ENCODE results near the gene IRF2BPL.

IRF2BPL gene

DNA sequence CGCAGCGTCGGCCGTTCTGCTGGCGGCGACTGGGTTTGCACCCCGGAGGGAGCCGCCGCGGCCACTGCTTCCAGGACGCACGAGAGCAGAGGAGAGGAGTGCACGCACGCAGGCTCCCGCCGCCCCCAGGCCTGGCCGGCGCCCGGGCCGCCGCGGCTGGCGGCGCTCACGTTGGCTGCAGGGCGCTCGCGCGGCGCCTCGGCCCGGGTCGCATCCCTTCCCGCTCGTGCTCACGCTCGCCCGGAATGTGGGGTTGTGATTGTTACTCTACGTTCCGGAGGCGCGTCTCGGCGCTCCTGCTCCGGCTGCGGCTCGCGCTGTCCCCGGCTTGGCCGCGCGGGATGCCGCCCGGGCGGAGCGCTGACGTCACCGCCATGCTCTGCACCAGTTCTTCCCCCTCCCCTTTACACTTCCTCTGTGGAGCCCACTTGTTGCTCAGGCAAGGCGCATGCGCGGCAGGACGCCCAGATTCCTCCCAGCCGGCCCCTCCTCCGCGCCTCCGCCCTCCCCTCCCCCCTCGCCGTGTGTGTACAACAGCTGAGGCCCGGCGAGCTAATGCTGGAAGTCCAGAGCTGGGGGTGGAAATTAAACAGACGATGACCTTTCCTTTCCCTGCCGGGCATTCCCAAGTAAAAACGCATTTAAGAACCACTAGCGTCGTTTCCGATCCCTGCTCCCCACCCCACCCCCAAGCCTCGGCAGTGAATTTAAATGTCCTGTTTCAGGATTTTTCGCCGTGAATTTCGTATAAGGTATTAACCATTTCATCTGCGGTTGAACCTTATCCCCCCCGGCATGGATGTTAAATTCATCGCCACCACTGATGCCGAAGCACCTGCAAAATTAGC is at the start of gene IRF2BPL:
TSS of gene IRF2BPL (minus strand) at position 325 of the 848 bp plus-strand sequence. CDS start 916 bp downstream, outside the sequence.
- DNase-seq (ENCODE audit: low spot score), result peak; percentile 96

DNA sequence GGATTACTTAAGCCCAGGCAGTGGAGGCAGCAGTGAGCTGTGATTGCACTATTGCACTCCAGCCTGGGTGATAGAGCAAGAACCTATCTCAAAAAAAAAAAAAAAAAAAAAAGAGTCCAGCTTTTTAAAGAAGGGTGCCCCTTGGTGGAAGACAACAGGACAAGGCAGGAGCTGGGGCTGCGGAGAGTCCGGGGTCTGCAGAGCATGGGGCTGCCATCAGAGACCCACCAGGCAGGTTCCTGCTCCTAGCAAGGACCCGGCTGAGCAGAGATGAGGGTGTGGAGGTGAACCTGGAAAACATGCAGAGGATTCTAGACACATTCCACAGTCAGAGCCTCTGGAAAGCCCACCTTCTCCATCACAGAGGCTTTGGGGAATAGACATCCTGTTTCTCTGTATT is 48.5 kb upstream of the IRF2BPL start:
- DNase-seq (ENCODE audit: low spot score), result no peak

DNA sequence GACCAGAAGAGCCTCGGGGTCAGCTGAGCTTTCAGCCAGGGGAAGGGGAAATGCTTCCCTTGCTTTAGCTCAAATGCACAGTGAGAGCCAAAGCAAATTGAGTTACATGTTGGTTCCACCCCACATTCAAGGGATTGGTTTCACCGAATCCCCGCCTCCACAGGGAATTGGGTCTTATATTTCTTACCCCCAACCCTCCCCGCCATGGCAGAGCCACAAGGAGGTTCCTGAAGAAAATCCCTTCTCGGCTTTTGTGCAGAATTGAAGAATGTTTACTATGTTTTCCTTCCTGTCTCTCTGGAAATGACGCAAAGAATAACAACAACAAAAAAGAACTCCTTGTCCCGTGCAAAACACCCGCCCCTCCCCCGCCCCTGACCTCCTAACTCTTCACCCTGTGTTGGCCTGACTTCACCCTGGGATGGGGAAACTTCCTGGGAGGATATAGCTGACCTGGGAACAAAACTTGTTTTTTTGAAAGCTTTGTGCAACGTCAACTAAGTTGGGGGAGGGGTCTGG is 47.7 kb upstream of the IRF2BPL start:
- DNase-seq (ENCODE audit: low spot score), result no peak

DNA sequence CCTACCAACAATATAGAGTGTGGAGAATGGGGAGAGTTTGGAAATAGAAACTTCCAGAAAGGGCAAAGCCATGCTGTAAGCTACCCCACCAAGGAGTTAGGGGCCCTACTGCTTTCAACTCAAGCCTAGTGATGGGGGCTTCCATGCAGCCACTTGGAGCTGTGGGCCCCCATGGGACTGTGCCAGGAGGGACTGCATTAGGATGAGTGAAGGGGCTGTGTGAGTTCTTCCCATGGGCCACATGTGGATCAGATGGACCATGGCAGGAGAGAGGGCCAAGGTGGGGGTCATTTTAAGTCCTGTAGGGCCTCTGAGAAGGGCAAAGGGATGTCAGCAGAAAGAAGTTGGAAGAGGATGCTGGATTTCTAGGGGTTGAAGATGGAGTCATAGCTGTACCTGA is 46.5 kb upstream of the IRF2BPL start:
- no peak for DNase-seq (ENCODE audit: low spot score)

DNA sequence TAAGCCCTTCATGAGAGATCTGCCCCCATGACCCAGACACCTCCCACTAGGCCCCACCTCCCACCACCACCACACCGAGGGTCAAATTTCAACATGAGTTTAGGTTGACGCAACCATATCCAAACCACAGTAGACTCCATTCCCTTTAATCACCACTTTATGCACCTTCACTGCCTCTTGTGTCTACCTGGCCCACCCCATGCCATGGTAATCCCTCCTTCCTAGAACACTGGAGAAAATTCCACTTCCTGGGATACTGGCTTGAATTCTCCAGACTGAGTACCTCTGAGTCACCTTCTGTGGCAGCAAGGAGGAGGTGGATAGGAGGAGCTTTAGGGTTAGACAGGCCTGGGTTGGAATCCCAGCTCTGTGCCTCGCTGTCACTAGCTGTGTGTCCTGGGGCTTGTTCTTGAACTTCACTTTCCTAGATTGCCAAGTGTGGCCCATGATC is 43.5 kb upstream of the IRF2BPL start:
- no peak for DNase-seq (ENCODE audit: low spot score)

DNA sequence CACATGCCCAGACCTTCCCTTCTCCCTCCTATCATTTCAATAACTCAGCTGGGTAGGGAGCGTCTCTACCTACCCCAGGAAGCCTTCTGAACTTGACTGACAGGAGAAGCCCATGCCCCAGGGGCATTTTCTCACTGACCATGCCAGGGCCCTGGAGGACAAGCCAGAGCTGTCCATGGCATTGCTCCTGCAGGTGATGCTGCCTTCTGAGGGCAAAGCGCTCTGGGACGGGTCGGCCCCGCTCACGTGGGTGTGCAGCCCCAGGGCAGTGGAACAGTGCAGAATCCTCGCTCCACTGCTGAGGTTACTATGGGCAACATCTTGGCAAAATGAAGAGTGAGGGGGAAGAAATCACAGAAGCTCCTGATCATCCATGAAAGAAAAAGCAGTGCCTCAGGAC is 41.0 kb upstream of the IRF2BPL start:
- DNase-seq (ENCODE audit: low spot score), result no peak

DNA sequence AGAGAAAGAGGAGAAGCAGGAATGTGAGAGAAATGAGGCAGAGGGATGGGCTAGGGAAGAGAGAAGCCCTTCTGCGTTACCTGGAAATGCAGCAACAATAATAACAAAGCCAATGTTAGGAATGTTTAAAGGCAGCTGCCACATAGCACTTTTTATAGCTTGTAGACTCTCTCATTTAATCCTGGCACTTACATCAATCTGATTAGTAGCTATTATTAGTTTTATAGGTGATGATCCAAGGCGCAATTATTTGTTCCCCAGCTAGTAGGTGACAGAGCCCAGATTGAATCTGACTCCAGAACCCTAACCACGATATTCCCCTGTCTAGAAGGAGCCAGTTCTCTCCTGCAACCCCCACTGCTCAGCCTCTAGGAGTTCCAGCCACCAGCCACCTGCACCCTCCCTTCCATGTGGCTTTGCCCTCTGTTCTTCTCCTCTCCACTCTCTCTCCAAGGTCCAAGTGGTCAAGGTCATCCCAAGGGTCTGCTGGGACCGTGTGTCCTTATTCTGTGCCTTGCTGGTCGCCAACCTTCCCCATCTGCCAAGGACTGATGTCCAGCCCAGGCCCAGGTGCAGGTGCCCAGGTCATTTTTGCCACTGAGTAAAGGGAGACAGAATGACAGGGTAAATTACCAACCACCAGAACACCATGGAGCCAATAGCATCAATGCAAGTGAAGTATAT is 40.2 kb upstream of the IRF2BPL start:
- DNase-seq (ENCODE audit: low spot score), result no peak

DNA sequence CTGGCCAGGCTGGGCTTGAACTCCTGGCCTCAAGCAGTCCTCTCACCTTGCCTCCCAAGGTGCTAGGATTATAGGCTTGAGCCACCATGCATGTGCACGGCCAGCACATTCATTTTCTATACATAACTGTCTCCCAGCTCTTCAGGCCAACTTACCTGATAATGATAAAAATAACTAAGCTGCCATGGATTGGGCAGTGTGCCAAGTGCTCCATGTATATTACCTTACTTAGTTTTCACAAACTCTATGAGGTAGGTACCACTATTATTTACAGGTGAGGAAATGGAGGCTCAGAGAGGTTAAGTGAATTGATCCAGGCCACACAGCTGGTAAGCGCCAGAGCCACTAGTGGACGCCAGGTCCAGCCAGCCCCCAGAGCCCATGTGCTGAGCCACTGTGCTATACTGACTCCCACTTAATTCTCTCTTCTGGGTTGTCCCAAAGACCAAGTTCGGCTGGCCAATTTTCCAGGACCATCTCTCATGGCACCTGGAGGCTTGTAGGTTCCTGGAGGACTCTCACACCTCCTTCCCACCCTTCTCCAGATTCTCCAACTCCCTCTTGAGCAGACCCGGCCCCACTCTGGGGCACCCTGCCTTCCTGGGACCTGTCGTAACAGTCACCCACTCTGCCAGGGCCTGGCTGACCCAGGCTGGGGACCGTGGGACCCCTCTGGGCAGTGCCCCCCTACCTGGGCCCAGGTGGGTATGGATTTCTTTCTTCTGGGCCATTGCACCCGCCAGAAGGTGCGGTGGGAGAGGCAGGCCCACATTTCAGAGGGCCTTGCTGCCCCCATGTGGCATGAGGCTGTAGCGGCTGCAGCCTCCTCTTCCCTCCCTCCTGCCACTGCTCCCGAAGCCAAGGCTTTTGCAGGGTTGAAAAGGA is 39.4 kb upstream of the IRF2BPL start:
- DNase-seq (ENCODE audit: low spot score), result peak; percentile 90

DNA sequence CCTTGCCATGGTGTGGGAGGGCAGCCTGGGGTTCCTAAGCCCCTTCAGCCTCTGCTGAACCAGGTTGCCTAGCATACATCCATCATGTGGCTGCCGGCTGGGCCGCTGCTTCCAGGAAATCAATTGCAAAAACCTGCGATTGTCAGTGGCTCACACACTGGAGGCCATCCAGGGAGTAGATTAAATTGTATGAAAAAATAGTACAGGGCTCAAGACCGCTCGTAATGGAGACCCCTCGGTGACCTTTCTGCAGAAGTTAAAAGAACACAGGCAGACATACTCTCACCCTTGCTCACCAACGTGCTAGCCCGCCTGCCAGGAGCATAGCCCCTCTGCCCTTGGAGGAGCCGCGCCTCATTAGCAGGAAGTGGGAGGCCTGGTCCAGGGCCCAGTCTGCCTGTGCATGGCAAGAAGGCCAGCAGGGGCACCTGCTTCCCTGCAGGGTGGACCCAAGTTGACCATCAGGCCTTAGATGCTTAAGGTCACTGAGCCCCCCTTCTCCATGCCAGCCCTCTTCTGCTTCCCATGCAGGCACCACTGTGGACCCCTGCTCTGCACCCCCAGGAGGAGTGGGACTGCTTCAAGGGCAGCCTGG is 38.2 kb upstream of the IRF2BPL start:
- DNase-seq (ENCODE audit: low spot score), result no peak

DNA sequence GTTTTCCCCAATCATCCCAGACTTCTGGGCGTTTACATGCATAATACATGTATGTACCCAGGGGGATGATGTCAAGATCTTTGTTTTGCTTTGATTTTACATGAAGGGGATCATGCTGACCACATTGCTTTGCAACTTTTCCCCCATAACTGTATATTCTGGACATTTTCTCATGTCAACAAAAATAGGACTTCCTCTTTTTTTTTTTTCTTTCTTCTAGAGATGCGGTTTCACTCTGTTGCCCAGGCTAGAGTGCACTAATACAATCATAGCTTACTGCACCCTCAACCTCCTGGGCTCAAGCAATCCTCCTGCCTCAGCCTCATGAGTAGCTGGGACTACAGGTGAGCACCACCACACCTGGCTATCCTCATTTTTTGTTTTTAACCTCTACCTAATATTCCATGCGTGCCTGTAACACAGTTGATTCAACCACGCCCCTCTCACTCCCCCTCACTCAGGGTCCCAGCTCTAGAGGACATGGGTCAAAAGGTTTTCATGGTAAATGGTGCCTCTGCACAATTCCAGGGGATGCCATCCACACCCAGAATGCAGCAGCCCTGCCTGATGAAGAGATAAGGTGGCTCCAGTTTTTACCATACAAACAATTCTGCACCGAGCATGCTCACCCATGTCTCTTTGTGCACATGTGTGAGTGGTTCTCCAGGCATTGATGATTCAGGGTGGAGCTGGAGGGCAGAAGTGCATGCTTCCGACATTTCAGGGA is 37.5 kb upstream of the IRF2BPL start:
- no peak for DNase-seq (ENCODE audit: low spot score)

DNA sequence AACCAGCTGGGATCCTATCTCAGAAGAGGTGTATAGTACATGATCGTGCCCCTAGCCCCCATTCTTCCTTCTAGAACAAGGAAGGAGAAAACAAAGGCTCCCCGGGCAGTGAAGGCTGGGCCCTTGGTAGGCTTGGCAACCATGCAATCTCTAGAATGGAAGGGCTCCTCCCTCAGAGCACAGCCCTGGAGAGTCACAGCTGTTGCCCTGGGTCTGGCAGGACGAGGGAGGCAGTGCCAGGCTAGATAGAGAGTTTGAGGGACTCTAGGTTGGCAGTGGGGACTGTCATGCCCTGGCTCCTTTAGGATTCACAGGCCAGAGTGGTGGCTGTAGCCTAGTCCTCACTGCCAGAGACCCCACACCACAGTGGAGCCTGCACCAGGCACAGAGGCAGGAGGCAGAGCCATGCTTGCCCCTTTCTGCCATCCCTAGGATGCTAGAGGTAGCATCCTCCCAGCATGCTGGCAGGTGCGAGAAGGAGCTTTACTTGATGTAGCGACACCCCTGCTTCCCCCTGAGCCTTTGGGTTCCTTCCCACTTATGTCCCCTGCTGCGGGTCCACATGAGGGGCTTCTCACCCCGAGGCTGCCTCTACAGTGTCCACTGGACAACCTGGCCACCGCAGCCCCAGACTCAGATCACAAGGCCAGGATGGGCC is 36.1 kb upstream of the IRF2BPL start:
- DNase-seq (ENCODE audit: low spot score), result no peak

DNA sequence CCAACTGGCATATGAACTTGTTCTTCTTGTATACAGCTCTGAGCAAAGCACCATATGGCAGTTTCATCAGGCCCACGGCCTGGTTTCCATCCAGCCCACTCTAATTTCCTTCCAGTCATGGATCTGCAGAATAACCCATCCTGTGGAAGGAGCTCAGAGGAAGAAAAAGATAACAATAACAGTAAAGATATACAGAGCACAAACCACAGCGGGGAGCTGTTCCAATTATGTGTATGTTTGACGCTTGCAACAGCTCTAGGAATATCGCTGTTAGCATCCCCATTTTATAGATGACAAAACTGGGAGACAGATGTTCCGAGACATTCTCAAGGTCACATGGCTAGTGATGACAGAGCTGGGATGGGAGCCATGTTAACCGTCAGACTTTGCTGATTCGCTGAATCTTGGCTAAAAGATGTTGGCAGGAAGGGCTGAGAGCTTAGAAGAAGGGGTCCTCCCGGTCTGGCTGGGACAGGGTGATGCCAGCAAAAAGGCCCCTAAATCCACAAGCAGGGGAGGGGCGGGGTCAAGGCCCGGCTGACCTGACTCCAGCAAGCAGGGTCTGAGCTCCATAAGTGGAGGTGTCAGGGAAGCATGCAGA is 35.2 kb upstream of the IRF2BPL start:
- no peak for DNase-seq (ENCODE audit: low spot score)

DNA sequence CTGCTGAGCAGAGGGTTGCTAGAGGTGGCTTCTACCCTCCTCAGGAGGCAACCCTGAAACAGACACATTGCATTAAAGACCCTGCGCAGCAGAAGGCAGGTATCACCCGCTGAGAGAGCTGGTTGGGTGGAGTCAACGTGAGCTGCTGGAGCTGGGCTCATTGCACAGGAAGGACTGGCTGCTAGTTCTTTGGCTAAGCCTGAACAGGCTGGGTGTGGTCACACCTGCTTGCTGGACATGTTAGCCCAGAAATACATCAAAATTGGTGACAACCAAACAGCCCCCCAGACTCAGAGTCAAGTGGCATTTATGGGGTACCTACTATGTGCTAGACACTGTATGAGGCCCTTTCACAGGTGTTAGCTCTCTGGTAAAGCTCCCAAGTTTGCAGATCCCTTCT is 33.8 kb upstream of the IRF2BPL start:
- DNase-seq (ENCODE audit: low spot score), result no peak

DNA sequence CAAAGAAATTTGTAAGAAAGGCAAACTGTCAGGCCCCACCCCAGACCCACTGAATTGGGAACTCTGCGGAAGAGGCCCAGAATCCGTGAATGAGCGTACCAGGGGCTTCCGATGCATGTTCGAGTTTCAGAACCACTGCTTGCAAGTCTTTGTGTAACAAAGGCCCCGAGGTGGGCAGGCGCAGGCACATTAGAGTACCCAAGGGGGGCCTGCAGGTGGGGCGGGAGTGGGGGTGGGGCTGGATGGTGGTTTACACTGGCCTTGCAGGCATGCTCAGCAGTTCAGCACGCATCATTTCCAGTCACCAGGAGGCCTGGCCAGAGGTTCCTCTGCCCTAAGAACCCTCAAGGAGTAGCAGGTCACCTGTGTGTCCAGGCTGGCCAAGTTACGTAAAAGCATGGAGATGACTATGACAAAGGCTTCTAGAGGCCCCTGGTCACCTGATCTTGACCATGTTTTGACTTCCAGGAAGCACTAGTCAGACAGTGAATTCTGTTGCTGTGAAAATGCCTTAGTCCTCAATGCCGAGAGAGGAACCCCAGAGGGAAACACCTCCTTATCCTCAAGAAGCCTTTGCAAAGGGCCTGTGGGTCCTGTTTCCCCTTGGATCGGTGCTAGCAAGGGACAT is 33.2 kb upstream of the IRF2BPL start:
- DNase-seq (ENCODE audit: low spot score), result no peak

DNA sequence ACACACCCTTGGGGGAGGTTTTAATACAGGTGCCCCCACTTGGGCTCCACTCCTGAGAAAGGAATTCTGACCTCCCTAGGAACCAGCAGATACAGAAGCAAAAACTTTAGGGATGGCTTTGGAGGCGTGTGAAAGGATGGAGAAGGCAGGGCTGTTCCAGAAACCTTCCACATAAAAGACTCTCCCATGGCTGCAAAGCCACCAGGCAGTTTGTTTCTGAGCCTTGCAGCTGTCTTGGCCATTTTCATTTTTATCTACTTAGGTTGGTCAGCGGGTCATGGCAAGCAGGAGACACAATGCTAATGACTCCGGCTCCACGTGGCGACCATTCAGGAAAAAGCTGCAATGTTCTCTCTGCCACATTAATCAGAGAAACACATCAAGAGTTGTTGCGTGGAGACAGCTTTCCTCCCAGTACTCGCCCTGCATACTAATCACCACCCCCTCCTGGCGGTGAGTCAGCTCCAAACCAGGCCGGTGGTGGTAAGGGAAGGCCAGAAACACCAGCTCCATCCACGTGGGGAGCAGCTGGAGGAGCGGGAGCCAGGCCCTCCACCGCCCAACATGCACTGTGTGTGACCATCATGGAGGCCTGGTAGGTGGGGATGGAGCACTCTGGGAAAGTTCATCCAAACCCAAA is 30.9 kb upstream of the IRF2BPL start:
- no peak for DNase-seq (ENCODE audit: low spot score)

DNA sequence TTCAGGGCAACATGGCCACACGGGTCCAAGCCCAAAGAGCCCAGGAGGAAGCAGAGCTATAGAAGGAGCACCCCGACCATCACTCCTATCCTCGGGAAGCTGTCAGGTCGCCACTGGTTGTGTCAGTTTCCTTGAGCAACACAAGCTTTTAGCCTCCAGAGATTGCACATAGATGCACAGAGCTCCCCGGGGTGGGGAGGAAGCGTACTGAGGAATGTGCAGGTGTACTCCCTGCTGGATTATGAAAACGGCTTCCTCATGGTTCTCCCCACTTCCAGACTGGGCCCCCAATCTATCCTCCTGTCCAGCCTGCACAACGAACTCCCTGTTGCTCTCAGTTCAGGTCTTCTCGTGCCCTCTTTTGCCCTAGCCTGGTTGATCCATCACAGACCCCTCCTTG is 30.3 kb upstream of the IRF2BPL start:
- DNase-seq (ENCODE audit: low spot score), result no peak

DNA sequence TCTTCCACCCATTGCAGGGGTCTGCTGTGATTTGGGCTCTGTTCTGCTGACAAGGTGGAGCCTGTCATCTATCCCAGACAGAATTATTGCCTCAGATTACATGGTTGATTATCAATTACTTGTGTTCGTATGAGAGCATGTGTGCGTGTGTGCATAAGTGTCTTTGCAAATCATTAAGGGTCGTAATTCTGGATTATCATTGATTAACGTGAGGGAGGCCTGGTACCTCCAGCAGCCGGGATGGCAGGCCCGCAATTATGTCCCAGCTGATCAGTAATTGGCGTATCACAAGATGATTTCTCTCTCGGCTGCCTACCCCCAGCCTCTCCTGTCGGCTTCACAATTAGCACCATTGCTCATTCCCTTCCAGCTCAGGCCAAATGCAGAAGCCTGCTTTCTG is 29.6 kb upstream of the IRF2BPL start:
- DNase-seq (ENCODE audit: low spot score), result no peak

DNA sequence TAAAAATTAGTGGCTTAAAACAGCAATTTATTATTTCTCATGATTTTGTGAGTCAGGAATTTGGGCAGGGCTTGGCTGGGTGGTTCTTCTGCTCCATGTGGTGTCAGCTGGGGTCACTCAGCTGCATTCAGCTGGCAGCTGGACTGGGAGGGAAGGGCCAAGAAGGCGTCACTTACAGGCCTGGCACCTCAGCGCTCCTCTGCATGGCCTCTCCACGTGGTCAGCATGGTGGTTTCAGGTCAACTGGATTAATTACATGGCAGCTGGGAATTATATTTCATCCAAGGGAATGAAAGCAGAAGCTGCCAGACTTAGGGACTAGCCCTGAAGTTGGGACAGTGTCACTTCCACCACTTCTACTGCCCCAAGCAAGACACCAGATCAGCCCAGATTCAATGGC is 27.5 kb upstream of the IRF2BPL start:
- DNase-seq (ENCODE audit: low spot score), result no peak

DNA sequence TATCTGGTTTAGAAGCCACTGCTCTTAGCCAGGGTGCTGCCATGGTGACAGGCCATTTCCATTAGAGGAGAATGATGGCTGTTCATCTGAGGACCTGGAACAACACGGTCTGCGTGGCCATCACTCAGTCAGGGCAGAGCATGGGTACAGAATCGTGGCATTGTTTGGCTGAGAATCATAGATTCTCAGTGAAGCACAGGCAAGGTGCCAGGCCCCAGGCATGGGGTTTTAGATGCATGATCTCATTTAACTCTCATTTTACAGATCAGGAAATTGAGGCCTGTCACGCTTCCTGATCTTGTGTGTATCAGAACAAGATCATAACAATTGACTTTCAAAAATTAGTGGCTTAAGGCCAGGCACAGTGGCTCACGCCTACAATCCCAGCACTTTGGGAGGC is 26.8 kb upstream of the IRF2BPL start:
- DNase-seq (ENCODE audit: low spot score), result no peak
